HK-2 (cell line): ENCODE results near the gene C10orf53.

ENCODE experiments used
- DNase-seq: peaks from one replicate; pipeline ENCODE4 v3.0.0-alpha.2; 2018; ENCODE audit not compliant: unreplicated experiment

The C10orf53 gene

DNA sequence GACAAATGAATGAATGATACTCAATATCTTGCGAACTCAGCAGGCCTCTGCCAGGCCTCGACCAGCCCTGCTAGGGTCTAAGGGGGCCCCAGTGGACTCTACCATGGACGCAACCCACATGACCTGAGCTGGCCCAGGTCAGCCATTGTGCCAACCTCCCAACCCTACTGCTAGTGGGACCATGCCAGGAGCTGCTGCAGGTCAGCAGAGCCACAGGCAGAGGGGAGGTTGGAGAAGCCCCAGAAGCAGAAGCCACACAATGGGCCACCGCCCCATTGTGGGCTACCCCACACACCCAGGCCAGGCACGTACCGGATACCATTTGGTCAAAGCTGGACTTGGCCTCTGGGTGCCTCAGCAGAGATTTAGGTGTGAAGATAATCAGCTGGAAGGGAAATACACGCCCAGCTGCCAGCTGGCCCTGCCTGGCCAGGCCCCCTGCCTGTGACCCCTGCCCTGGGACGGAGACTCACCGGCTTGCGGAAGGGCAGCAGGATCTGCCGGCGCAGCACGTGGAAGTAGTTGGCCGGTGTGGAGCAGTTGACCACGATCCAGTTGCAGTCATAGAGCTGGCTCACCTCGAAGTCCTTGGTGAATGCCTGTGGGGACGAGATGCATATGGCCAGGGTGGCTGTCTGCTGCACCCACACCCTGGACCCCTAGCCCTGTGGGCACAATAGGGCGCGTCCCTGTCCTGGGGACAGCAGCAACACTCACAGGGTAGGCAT is 58.2 kb downstream of the C10orf53 start:
- DNase-seq, result no peak

DNA sequence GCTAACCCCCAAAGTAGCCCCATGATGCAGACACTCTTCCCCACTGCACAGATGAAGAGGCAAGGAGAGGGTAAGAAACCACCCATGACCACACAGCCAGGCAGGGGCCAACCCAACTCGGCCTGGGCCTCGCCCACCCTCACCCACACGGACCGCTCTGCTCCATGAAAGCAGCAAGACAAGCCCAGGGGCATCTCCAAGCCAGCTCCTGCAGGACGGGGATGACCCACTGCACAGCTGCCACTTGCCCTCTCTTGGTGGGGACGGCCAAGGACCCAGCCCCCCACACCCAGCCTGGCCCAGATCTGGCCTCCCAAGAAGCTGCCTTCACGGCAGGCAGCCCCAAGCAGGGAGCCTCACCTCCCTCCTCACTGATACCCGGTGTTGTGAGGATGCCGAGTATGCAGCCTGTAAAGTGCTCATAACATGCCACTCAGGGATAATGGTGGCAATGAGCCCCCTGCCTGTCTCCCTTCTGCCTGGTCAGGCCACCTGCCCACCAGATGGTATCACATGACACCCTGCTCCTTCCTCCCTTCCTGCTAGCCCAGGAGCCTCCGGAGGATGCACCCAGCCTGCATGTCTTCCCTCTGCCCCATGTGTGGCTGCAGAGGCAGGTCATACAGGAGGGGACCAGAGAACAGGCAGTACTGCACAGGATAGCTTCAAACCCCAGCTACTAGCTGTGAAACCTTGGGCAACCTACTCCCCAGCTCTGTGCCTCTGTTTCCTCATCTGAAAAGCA is 59.3 kb downstream of the C10orf53 start:
- no peak for DNase-seq

DNA sequence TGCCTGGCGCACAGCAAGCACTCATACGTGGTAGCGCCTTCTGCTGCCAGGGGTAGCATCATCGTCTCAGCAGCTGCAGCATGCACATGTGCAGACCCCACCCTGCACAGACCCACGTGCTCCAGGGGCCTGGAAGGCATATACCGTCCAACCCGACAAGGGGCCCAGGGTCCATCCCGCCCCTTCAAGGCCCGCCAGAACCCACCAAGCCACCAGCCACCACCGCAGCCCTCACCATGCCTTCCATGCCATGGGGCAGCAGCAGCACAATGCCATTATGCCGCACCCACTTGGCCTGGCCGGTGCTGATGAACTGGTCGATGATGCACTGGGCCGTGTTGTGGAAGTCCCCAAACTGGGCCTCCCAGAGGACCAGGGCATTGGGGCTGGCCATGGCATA is 60.0 kb downstream of the C10orf53 start:
- no peak for DNase-seq

DNA sequence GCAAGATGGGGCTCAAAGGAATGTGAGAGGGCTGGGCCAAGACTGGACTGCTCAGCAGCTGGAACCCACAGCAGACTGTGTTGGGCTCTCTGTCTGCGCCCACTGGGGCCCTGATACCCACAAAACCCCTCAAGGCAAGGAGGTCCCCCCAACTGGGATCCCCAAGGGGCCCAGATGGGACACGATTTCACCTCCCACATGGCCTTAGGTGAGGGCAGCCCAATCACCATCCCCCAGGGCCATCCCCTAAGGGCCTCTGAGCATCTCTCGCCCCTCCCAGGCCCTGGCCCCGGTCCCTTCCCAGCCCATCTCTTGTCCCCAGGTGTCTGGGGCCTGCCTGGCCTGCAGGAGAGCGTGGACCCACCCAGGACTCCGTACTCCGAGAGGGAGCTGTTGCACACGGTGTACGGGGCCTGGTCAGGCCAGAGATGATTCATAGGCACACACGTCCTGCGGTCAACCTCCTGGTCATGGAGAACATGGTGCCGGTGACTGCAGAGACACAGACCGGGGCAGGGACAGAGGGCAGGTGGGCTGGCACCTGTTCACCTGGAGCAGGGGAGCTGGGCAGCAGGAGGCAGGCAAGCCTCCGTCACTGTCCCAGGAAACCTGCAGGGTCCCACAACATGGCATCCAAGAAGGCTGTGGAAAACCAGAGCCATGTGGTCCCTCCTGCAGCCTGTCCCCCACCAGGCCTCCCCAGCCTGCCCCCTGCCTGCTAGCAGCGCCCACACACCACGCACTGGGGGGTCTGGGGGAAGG is 61.1 kb downstream of the C10orf53 start:
- DNase-seq, result no peak

DNA sequence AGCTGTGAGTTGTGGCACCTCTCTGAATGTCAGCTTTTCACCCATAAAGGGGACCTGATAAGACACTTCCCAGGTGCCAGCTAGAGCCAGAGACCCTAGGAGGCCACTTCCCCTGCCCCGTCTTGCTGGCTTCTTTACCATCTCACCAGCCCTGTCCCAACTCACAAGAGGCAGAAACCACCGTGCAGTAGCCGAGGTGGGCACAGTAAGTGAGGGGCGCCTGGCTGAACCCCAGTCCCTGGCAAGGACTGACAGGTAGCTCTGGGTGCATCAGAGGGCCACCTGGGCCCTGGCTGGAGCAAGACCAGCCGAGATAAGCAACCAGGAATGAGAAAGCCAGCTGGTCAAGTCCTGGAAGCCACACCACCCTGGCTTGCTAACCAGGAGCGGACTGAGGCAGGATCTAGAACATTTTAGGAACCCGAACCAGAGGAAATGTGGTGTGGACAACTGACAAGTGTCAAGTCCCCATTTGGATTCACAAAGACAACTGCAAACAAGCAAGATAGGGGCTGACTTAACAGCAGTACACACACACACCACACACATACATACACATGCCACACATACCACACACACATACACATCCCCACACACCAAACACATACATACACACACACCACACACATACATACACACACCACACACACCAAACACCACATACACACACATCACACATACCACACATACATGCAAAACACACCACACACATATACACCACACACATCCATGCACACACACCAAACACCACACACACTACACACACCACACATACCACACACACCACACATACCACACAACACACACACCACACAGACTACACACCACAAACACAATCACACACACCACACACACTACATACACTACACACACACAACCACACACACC is 61.9 kb downstream of the C10orf53 start:
- DNase-seq, result no peak

DNA sequence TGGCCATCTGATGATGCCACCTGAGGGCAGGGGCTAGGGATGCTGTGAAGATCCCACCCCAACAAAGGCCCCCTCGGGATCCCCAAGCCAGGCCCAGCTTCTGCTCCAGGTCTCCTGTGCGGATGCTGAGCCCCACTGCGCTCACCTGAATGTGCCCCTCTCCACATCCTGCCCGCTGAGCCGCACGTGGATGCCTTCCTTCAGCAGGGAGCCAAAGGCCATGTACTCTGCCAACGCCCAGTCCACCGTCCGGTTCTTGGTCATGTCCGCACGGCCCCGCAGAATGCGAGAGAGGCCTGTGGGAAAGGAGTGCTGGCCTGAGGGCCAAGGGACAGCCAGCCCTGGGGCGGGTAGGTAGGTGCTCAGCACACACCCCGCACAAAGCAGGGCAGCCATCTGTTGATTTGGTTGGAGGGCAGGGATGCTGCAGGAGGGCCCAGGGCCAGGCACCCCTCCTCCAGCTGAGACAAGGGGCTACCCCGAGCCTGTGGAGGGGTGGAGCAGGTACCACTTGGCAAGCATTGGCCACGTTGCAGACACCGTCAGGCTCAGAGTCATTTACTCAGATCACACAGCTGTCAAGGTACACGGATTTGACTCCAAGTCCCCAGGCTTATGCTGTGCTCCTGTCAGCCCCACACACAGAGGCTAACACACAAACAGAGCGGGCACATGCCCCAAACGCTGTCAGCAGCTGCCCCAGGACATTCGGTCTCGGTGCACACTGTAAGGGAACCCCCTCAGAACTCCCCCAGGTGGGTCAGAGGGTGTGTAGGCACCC is 63.4 kb downstream of the C10orf53 start:
- DNase-seq, result no peak

DNA sequence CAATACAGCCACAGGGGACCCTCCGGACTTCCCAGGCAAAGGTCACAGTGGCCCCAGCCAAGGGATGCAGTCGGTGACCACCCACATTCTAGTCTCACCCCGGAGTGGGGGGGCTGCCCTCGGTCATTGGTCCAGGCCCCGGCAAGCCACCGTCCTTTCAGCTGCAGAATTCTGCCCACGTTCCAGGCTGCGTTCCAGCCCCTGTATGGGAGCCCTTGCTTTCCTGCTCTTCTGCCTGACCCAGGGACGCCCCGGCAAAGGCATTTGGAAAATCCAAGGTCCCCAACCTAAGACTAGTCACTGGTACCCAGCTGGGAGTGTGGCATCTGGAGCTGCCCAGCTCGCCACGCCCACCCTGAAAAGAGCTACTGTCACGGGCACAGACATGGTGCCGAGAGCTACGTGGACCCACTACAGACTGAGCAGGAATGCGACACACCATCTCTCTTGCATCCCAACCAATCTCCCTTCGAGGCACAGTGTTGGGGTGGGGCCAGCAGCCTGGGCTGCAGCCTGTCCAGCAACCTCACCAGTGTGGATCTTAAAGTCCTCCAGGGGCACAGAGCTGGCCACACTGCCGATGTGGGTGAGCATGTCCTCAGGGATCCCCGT is 64.1 kb downstream of the C10orf53 start:
- no peak for DNase-seq

DNA sequence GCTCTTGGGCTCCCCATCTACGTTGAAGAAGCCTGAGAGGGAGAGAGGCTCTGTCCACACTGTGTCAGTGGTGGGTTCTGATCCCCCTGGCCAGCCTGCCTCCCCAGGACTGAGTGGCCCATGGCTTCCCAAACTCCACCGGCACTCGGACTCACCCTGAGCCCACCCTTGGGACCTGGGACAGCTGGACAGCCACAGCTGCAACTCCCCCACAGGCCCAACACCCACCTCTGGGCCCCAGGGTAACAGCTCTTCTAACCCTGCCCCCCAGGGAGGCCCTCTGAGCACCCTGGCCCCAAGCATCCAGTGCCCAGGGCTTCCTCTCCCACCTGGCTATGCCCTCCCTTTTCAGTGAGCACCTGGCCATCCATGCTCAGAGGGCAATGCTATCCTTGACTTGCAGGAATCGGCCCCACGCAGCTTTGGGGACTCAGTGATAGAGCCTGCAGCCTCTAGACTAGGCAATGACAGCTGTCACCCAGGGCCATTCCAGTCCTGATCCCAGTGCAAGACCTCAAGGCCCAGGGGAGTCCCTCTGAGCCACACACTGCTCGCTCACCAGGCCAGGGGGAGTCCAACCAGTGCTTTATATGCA is 64.7 kb downstream of the C10orf53 start:
- no peak for DNase-seq

DNA sequence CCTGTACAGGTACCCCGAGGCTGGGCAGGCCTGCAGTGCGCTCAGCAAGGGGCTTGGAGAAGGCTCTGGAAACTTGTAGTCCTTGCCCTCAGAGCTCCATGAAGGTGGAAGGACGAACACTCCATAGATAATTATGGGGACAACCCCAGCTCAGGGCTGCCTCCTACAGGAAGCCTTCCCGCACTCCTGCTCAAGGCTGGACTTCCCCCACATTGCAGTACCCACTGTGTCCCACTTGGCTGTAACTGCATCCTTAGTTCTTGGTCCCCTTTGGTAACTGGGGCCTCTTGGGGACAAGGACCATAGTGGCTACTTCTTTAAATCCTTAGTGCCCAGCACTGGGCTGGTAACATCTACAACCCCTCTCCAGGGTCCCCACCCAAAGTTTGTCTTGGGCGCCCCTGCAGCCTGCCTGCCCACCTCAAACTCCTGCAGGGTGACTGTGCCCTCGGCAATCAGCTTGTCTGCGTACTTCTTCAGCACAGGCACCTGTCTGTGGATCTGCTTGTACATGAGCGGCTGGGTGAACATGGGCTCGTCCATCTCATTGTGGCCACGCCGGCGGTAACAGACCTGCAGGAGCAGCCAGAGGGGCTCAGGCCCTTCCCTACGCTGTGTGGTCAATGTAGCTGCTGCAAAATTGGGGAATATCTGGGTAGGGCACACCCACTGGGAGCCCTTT is 65.6 kb downstream of the C10orf53 start:
- DNase-seq, result no peak

DNA sequence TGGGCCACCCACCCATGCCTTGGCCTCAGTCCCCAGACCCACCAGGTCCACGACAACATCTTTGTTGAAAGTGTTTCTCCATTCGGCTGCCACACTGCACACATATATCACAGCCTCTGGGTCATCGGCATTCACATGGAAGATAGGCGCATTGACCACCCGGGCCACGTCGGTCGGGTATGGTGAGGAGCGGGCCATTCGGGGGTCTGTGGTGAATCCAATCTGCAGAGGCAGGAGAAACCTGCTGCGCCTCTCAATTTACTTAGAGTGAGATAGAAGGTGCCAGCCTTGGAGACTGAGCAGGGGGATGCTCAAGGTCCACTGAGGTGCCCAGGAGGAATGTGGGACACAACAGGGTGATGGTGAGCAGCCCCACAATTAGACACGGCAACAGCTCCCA is 66.3 kb downstream of the C10orf53 start:
- no peak for DNase-seq

DNA sequence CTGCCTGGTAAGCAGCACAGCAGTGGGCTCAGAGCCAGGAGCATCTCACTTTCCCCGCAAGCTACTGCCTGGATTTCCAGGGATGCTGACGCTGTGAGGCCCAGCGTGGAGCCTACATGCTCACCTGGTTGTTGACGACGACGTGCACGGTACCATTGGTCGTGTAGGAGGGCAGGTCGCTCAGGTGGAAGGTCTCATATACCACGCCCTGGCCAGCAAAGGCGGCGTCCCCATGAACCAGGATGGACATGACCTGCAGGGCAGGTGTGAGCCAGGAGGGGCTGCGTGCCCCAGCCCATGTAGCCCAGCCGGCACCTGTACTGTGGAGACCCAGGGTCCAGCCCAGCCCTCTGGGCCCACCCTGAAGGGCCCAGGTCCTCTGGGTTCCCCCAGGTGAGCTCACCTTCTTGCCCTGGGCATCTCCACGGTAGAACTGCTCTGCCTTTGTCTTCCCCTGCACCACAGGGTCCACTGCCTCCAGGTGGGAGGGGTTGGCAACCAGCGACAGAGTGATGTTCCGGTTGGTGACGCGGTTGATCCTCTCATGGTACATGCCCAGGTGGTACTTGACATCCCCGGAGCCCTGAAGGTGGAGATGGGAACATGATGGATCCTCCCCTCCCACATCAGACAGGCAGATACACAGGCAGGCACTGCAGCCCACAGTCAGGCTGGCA is 67.3 kb downstream of the C10orf53 start:
- DNase-seq, result no peak
